Neutrophil (primary cell): ENCODE measurements around the gene FAM209A.

Experiments used
- H3K27ac ChIP-seq: fragments of 200-600 bp; sonication (generic); 2 replicates; pipeline ENCODE4 v1.5.1; 2016; ENCODE audit warnings: mild to moderate bottlenecking, moderate library complexity
- H3K27me3 ChIP-seq: fragments of 200-600 bp; sonication (generic); 2 replicates; pipeline ENCODE4 v1.6.0; 2016; ENCODE audit warnings: mild to moderate bottlenecking
- H3K36me3 ChIP-seq: fragments of 200-600 bp; sonication (generic); 2 replicates; pipeline ENCODE4 v1.5.1; 2017
- H3K4me1 ChIP-seq, 2 experiments: fragments of 200-600 bp in 1 of 2; sonication (generic) in 1 of 2; 1 replicate in 1 of 2; 2 replicates in 1 of 2; pipeline versions ENCODE4 v1.5.1 to v1.6.1; 2013 to 2016; ENCODE audit warnings: low read depth in 1 of 2, low read length in 1 of 2, mild to moderate bottlenecking in 1 of 2, moderate library complexity in 1 of 2; ENCODE audit not compliant: control insufficient read depth in 1 of 2, insufficient read depth in 1 of 2
- H3K4me3 ChIP-seq, 2 experiments: fragments of 200-600 bp in 1 of 2; sonication (generic) in 1 of 2; 1 replicate in 1 of 2; 2 replicates in 1 of 2; pipeline ENCODE4 v1.5.1; 2013 to 2016; ENCODE audit warnings: low read depth in 1 of 2, low read length in 1 of 2, mild to moderate bottlenecking in 1 of 2, moderate library complexity in 1 of 2
- H3K9me3 ChIP-seq: fragments of 200-600 bp; sonication (generic); 2 replicates; pipeline ENCODE4 v1.5.1; 2016
- TF ChIP-seq, protein P1 (sequence below): fragments of 200-600 bp; sonication (generic); IDR thresholded peaks from 2 replicates; pipeline ENCODE4 v1.5.1; 2016; ENCODE audit warnings: antibody characterized with exemption

The FAM209A gene

DNA sequence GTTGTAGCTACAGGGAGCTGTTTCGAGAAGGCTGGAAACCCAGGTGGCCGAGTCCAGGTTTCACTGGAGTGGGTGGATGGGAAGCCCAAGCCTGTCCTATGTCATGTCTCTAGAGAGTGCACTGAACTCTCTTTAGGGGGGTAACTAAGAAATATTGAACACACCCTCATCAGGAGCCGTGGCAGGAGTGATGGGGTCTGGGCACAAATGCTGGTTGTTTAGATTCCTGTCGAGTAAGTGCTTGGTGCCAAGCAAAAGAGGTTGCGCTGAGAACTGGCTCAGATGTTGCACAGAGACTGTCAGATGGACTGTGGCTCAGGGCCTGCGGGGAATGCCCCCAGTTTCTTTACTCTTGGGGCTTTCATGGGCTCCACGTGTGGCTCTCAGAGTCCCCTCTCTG is 7.3 kb upstream of the FAM209A start:
- H3K4me1 ChIP-seq: no peaks in the 10 kb centered on the region
- H3K27me3 ChIP-seq: no peaks in the 10 kb centered on the region
- peaks cover 15% of the 10 kb centered on the region for H3K9me3 ChIP-seq
- no peak overlapping the region for H3K27ac ChIP-seq
- H3K4me3 ChIP-seq: no peak overlapping the region
- TF ChIP-seq, protein P1, sequence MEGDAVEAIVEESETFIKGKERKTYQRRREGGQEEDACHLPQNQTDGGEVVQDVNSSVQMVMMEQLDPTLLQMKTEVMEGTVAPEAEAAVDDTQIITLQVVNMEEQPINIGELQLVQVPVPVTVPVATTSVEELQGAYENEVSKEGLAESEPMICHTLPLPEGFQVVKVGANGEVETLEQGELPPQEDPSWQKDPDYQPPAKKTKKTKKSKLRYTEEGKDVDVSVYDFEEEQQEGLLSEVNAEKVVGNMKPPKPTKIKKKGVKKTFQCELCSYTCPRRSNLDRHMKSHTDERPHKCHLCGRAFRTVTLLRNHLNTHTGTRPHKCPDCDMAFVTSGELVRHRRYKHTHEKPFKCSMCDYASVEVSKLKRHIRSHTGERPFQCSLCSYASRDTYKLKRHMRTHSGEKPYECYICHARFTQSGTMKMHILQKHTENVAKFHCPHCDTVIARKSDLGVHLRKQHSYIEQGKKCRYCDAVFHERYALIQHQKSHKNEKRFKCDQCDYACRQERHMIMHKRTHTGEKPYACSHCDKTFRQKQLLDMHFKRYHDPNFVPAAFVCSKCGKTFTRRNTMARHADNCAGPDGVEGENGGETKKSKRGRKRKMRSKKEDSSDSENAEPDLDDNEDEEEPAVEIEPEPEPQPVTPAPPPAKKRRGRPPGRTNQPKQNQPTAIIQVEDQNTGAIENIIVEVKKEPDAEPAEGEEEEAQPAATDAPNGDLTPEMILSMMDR: no peak
- peaks cover 97% of the 10 kb centered on the region for H3K36me3 ChIP-seq

DNA sequence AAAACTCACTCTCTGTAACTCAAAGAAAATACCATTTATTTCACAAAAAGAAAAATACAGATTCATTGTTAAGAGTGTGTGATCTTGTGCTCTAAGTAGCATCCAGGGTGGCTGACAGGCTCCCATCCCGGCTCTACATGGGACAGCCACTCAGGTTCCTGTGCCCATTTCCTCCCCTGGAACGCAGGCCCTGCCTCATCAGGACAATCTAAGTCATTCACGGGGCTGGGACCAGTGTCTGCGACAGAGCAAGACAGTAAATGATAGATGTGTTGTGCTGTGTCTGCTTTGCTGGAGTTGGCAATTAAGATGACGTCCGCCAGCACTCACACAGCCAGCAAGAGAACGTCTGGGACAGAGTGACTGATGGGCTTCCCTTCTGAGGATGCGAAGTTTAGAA is 6.9 kb upstream of the FAM209A start:
- Histone ChIP-seq H3K4me1 (no peaks in the 10 kb centered on the region), H3K27ac (no peak overlapping the region), H3K36me3 (peaks cover 93% of the 10 kb centered on the region), H3K4me3 (no peak overlapping the region), H3K27me3 (no peaks in the 10 kb centered on the region), H3K9me3 (peaks cover 15% of the 10 kb centered on the region)
- TF ChIP-seq, protein P1: no peak

DNA sequence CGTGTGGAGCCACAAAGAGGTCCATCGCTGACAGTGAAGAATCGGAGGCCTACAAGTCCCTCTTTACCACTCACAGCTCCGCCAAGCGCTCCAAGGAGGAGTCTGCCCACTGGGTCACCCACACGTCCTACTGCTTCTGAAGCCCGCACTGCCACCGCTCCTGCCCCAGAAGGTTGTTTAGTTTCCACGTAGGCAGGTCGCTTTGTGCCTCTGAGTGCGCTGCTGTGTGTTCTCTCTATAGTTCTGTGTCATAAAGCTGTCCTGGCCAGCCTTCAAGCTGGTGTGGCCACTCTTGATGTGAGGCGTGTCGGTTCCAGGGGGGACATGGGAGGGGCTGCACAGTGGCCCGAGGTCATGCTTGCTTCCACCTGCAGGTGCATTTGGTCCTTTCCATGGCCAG is 6.4 kb upstream of the FAM209A start:
- Histone ChIP-seq H3K4me1 (no peaks in the 10 kb centered on the region), H3K9me3 (peaks cover 15% of the 10 kb centered on the region), H3K27me3 (no peaks in the 10 kb centered on the region), H3K36me3 (peaks cover 88% of the 10 kb centered on the region), H3K4me3 (no peak overlapping the region), H3K27ac (no peak overlapping the region)
- TF ChIP-seq, protein P1: no peak

DNA sequence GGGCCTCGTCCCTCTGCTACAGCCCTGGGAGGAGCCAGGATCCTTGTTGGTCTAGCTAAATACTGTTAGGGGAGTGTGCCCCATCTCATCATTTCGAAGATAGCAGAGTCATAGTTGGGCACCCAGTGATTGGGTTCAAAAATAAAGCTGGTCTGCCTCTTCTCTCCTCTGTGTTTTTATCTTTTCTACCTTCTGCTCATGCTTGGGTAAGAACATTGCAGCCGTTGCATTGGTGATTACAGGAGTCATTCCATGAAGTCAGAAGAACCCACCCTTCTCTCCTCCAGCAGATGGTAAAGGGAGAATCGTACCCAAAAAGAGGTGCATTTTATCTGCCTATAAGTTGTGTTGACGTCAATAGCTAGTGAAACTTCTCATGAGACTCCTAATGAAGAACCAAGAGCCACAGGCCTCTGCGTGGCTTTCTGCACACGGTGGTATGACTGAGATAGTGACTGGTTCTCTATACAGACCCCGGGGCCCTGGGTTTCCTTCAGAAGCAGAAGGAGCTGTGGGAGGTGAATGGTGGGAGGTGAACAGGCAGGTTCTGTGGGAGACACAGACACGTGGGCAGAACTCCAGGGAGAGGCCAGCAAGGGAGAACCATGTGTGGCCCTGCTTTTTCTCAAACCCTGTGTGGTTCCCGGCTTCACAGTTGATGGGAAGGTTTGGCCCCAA is 5.7 kb upstream of the FAM209A start:
- H3K9me3 ChIP-seq: peaks cover 15% of the 10 kb centered on the region
- no peak overlapping the region for H3K4me3 ChIP-seq
- no peaks in the 10 kb centered on the region for H3K27me3 ChIP-seq
- no peaks in the 10 kb centered on the region for H3K4me1 ChIP-seq
- no peak overlapping the region for H3K27ac ChIP-seq
- TF ChIP-seq, protein P1: no peak
- H3K36me3 ChIP-seq: peaks cover 81% of the 10 kb centered on the region

GRCh38 chr20:56519551-56519950 is 5.0 kb upstream of the FAM209A start:
- peaks cover 15% of the 10 kb centered on the region for H3K9me3 ChIP-seq
- no peak overlapping the region for H3K27ac ChIP-seq
- H3K27me3 ChIP-seq: no peaks in the 10 kb centered on the region
- H3K4me1 ChIP-seq: no peaks in the 10 kb centered on the region
- TF ChIP-seq, protein P1: no peak
- H3K36me3 ChIP-seq: peaks cover 74% of the 10 kb centered on the region
- no peak overlapping the region for H3K4me3 ChIP-seq
